Renal cortex interstitium (tissue), 11 donors: ENCODE data around the gene AIFM1. TPM values are rescaled to one million over a fixed set of nuclear protein-coding genes. Genes with fewer than 3 reads are reported as not detected.

ENCODE experiments used
- DNase-seq, 11 donors: peaks; one replicate each; pipeline ENCODE4 v3.0.0-alpha.2; 2013; ENCODE audit warnings: low read depth in 9 of 11, low spot score in 4 of 11; ENCODE audit errors: extremely low read depth in 1 of 11
- polyA plus RNA-seq, 3 donors: library from polyadenylated mRNA; unstranded; fragments of 120-200 nt; gene quantifications; one replicate each; pipeline ENCODE4 v1.2.1, GENCODE V29; 2013; ENCODE audit not compliant: insufficient read length in 3 of 3

Gene AIFM1
- polyA plus RNA-seq, 3 donors, result 77.4 to 98.5 (median 84.6) TPM

GRCh38 chrX:130174937-130175336 is 9.3 kb upstream of the AIFM1 start:
- no peak for DNase-seq

GRCh38 chrX:130174045-130174704 is 8.5 kb upstream of the AIFM1 start:
- no peak for DNase-seq

- no peak for DNase-seq
These were observed 7.7 kb upstream of the AIFM1 start for GRCh38 chrX:130173190-130173895.

GRCh38 chrX:130172127-130172845 is 6.6 kb upstream of the AIFM1 start:
- DNase-seq, result no peak

- DNase-seq, result no peak
These were observed 5.9 kb upstream of the AIFM1 start, which contains the start of gene RAB33A for GRCh38 chrX:130171446-130172126. Gene RAB33A (plus strand): TSS chrX:130171962. CDS start chrX:130172063, 101 bp downstream.

GRCh38 chrX:130170752-130171445 is 5.3 kb upstream of the AIFM1 start:
- peak in 1 of 11 donors; percentile 16 for DNase-seq

GRCh38 chrX:130167040-130167439 is 1.4 kb upstream of the AIFM1 start:
- no peak for DNase-seq

- no peak for DNase-seq
These were observed 799 bp upstream of the AIFM1 start for GRCh38 chrX:130166503-130166777.

GRCh38 chrX:130165181-130165702 is 399 bp downstream of the AIFM1 start:
- DNase-seq, result no peak

GRCh38 chrX:130163398-130163797 is 2.2 kb downstream of the AIFM1 start:
- no peak for DNase-seq

- no peak for DNase-seq
These were observed 3.4 kb downstream of the AIFM1 start for GRCh38 chrX:130162094-130162735.

GRCh38 chrX:130159776-130160175 is 5.9 kb downstream of the AIFM1 start:
- DNase-seq, result no peak

- no peak for DNase-seq
These were observed 7.3 kb downstream of the AIFM1 start for GRCh38 chrX:130158311-130158710.

- no peak for DNase-seq
These were observed 10.1 kb downstream of the AIFM1 start for GRCh38 chrX:130155564-130155963.

GRCh38 chrX:130147631-130148030 is 18.0 kb downstream of the AIFM1 start:
- no peak for DNase-seq

- no peak for DNase-seq
These were observed 20.5 kb downstream of the AIFM1 start for GRCh38 chrX:130145123-130145522.

- no peak for DNase-seq
These were observed 21.1 kb downstream of the AIFM1 start for GRCh38 chrX:130144509-130144908.

- no peak for DNase-seq
These were observed 26.0 kb downstream of the AIFM1 start for GRCh38 chrX:130139474-130140201.
